Central memory CD8-positive, alpha-beta T cell (primary cell): ENCODE measurements around the gene ARID5B.
A peak's percentile ranks its signal among the peaks of the same experiment; 100 is the strongest.

Experiments used
- ATAC-seq: fragments of 150-1000 bp; cut with Tn5 transposase; replicated peaks from 2 replicates; pipeline ENCODE4 v1.10.0; 2022; ENCODE audit warnings: mild to moderate bottlenecking, moderate FRiP score, moderate number of reproducible peaks; ENCODE audit not compliant: poor library complexity, severe bottlenecking; ENCODE audit errors: extremely low read depth
- DNase-seq, 2 donors: peaks; one replicate each; pipeline ENCODE4 v3.0.0; 2021; ENCODE audit warnings: low spot score in 2 of 2
- H3K27ac Mint-ChIP-seq: one replicate; pipeline ENCODE4 v1.8.0; 2022; ENCODE audit warnings: low read depth, mild to moderate bottlenecking, moderate library complexity, mixed read lengths
- H3K27me3 Mint-ChIP-seq: one replicate; pipeline ENCODE4 v1.8.0; 2022; ENCODE audit warnings: mixed read lengths
- H3K36me3 Mint-ChIP-seq: one replicate; pipeline ENCODE4 v1.8.0; 2022; ENCODE audit warnings: mild to moderate bottlenecking, moderate library complexity, mixed read lengths; ENCODE audit not compliant: insufficient read depth
- H3K4me1 Mint-ChIP-seq: one replicate; pipeline ENCODE4 v1.8.0; 2022; ENCODE audit warnings: mixed read lengths
- H3K4me3 Mint-ChIP-seq: one replicate; pipeline ENCODE4 v1.8.0; 2022; ENCODE audit warnings: mild to moderate bottlenecking, moderate library complexity, mixed read lengths
- H3K9me3 Mint-ChIP-seq: one replicate; pipeline ENCODE4 v1.8.0; 2022; ENCODE audit warnings: mixed read lengths

The ARID5B gene

DNA sequence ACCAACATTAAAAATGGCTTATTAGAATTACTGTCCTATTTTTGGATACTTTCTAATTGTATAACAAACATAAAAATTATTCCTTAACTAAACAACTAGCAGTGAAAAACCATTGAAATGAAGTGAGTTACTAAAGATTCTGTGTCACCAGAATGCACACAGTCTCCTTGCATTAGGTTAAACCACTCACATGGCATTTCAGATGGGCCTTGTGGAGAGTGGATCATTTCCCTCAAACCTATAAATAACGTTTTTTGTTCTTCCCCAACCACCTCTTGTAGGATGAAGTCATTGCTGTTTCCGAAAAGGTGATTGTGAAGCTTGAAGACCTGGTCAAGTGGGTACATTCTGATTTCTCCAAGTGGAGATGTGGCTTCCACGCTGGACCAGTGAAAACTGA lies 38.4 kb downstream of the ARID5B start:
- peaks cover 59% of the 10 kb centered on the region for H3K4me1 Mint-ChIP-seq
- H3K27me3 Mint-ChIP-seq, result no peaks in the 10 kb centered on the region
- peaks cover 15% of the 10 kb centered on the region for H3K36me3 Mint-ChIP-seq
- no peak overlapping the region for H3K4me3 Mint-ChIP-seq
- DNase-seq, result no peak
- no peak overlapping the region for H3K27ac Mint-ChIP-seq
- ATAC-seq, result no peak
- no peaks in the 10 kb centered on the region for H3K9me3 Mint-ChIP-seq

DNA sequence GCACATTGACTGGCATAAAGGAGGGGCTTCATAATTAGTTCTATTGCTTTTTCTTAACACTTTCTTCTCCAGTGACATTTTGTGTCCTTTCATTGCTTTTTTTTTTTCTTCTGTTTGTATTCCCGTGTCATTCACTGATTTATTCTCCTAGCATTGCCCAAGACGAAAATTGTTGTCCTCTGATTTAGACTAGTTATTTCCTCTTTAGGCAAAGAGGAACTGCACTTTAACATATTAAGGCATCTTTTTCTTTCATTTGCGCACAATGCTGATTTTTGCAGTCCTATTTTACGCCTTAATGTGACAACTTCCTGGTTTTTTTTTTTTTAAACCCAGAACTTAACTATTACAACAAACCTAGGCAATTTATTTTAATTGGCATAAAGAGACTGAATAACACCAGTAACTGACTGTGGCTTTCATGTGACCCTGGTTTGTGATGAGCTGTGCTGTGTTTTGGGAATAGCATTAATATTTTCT lies 39.7 kb downstream of the ARID5B start:
- Mint-ChIP-seq H3K27me3 (no peaks in the 10 kb centered on the region), H3K9me3 (no peaks in the 10 kb centered on the region), H3K4me3 (peak overlapping the region; percentile 65), H3K4me1 (peaks cover 61% of the 10 kb centered on the region), H3K27ac (peak overlapping the region; percentile 89), H3K36me3 (peaks cover 15% of the 10 kb centered on the region)
- no peak for DNase-seq
- ATAC-seq, result no peak

DNA sequence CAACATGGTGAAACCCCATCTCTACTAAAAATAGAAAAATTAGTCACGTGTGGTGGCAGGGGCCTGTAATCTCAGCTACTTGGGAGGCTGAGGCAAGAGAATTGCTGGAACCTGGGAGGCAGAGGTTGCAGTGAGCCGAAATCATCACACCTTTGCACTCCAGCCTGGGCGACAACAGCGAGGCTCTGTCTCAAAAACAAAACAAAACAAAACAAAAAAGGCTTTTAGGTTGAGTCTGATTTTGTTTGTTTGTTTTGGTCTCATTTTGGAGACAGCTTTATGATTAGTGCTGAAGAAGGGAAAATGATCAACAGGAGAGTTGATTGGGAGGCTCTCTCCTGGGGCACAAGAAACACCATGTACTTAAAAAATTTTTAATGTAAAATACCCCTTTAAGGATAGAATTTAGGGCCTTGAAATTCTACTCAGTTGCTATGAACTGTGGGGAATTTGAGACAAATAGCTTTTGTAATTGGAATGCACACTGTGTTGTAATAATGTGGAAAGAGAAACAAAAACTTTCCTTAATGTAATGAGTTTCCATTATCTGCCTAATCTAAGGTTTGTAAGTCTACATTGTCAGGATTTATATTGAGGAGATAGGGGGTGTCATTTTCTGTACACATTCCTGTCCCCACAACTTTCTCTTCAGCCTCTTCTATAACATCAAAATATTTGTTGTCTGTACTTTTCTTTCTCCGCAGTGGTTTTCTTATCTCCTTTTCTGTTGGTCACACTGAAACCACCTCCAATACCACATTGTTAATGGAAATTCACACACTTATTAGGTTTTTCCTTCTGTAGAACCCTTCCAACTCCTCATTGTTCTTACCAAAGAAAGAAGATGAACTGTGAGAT lies 41.3 kb downstream of the ARID5B start:
- DNase-seq (no peak), ATAC-seq (peak; percentile 52)
- peak overlapping the region; percentile 89 for H3K27ac Mint-ChIP-seq
- H3K27me3 Mint-ChIP-seq, result no peaks in the 10 kb centered on the region
- peak overlapping the region; percentile 65 for H3K4me3 Mint-ChIP-seq
- H3K36me3 Mint-ChIP-seq, result peaks cover 19% of the 10 kb centered on the region
- H3K9me3 Mint-ChIP-seq, result no peaks in the 10 kb centered on the region
- H3K4me1 Mint-ChIP-seq, result peaks cover 51% of the 10 kb centered on the region

DNA sequence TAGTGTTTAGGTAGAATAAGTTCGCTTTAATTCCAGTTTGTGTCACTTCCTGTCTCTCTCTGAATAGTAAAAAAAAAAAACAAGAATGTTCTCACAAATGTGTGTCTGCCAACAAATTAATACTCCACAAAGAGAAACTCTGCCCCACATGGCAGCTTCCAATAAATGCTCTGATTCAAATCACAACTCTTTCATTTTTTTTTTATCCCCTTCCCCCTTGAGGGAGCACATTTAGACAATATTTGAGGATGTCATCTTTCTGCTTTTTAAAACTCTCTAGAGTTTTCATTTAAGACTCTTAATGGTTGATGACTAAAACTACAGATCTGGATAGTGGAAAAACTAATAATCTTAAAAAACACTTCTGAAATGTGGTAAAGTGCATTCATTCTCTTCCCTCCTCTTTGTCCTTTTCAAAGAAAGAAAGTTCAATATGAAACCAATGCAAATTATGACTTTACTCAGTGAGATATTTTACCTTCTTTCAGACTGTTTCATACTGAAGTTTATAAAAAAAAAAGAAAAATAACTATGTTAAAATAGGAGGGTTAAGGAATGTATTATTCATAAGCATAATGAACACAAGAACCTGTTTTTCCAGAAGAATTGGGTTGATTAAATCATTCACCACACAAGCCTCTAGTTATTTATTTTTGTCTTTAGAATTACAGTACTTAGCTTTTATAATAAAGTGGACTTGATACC lies 42.3 kb downstream of the ARID5B start:
- peak overlapping the region; percentile 65 for H3K4me3 Mint-ChIP-seq
- peaks cover 22% of the 10 kb centered on the region for H3K36me3 Mint-ChIP-seq
- DNase-seq (no peak), ATAC-seq (peak; percentile 53)
- no peaks in the 10 kb centered on the region for H3K9me3 Mint-ChIP-seq
- no peaks in the 10 kb centered on the region for H3K27me3 Mint-ChIP-seq
- peaks cover 41% of the 10 kb centered on the region for H3K4me1 Mint-ChIP-seq
- peak overlapping the region; percentile 89 for H3K27ac Mint-ChIP-seq

DNA sequence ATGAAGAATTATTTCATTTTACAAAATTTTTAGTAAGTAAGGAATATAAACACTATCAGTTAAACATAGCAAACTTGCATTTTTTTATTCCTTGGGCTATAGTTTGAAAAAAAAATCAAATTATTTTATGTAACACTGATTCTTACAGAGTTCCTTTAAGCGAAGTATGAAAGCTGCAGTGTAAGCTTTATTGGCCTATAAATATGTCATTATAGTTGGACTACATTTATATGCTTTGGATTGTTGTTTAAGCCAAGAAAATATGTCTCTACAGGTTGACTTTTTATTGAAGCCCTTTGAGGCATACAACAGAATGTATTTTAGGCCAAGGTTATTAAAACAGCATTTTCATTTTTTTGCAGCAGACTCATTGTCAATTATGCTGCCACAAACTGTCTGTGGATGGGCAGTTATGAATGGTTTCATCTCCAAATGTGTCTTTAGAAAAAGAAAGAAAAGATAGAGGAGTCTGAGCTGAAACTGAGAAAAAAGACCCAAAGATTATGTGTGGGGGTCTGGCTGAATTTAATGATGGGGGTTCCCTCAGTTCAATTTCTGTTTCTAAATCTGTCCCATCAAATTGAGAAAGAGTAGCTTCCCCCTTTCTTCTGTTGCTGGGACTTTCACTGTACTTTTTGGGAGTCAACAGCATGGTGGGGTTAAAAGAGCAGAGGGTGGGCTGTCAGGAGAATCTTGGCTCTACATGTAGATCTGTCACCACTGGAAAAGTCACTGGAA lies 43.1 kb downstream of the ARID5B start:
- Mint-ChIP-seq H3K9me3 (no peaks in the 10 kb centered on the region), H3K27ac (no peak overlapping the region), H3K4me1 (peaks cover 33% of the 10 kb centered on the region), H3K27me3 (no peaks in the 10 kb centered on the region), H3K36me3 (peaks cover 24% of the 10 kb centered on the region), H3K4me3 (no peak overlapping the region)
- DNase-seq (no peak), ATAC-seq (no peak)

DNA sequence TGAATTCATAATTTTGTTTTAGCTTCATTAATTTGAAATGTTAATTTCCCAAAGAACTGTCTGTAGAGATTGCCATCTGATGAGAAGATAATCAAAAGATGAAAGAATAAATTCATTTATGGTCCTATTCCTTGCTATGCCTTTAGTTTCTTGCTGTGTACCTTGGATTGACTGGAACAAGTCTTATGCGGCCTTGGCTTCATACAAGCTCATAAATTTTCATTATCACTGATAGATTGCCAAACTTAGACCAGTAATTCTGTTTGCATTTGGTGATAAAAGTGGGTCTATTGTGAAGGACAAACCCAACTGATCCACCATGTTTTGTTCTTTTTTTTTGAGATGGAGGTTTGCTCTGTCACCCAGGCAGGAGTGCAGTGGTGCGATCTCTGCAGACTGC lies 48.2 kb downstream of the ARID5B start:
- H3K27me3 Mint-ChIP-seq, result no peaks in the 10 kb centered on the region
- no peaks in the 10 kb centered on the region for H3K9me3 Mint-ChIP-seq
- no peak overlapping the region for H3K27ac Mint-ChIP-seq
- no peak for ATAC-seq
- H3K4me1 Mint-ChIP-seq, result peaks cover 20% of the 10 kb centered on the region
- no peak overlapping the region for H3K4me3 Mint-ChIP-seq
- no peak for DNase-seq
- peaks cover 15% of the 10 kb centered on the region for H3K36me3 Mint-ChIP-seq

DNA sequence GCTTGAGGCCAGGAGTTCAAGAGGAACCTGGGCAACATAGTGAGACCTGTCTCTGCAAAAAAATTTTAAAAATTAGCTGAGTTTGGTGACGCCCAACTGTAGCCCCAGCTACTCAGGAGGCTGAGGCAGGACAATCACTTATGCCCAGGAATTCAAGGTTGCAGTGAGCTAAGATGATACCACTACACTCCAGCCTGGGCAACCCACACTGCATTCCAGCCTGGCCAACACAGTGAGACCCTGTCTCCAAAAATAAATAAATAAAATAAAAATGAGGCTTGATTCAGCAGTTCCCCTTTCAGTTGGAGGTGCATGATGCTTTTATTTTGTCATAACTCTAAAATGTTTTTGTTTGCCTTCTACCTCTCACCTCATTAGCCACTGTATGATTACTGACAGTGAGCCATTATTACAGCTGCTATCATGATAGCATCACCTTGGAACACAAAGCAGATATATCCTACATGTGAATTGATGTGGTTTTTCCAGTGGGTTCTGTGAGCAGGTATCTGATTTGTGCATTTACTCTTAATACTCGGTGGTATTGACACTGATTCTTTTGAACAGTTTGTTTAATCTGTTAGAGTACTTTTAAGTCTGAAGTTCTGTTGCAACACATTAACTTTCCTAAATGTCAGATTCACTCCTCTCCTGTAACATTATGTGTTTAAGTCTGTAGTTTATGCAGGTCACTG lies 49.1 kb downstream of the ARID5B start:
- H3K27ac Mint-ChIP-seq, result no peak overlapping the region
- DNase-seq, result no peak
- peaks cover 15% of the 10 kb centered on the region for H3K36me3 Mint-ChIP-seq
- peaks cover 16% of the 10 kb centered on the region for H3K4me1 Mint-ChIP-seq
- no peak for ATAC-seq
- H3K9me3 Mint-ChIP-seq, result no peaks in the 10 kb centered on the region
- no peak overlapping the region for H3K4me3 Mint-ChIP-seq
- H3K27me3 Mint-ChIP-seq, result no peaks in the 10 kb centered on the region

DNA sequence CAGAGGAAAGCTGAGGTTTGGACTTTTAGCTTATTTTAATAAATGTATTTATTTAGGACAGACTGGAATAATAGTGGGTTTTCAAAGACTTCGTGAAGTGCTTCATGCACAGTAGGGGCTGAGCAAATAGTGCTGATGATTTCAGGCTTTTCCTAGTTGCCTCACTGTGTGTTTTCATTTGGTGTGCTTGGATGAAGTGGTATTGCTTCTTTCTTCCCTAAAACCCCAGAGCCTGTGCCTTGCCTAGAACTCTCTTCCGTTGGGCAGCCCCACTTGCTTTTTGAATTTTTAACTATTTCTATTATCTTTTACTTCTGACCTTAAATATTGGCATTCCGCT lies 49.6 kb downstream of the ARID5B start:
- no peaks in the 10 kb centered on the region for H3K9me3 Mint-ChIP-seq
- DNase-seq, result no peak
- ATAC-seq, result no peak
- H3K4me3 Mint-ChIP-seq, result no peak overlapping the region
- peaks cover 15% of the 10 kb centered on the region for H3K36me3 Mint-ChIP-seq
- no peak overlapping the region for H3K27ac Mint-ChIP-seq
- H3K27me3 Mint-ChIP-seq, result no peaks in the 10 kb centered on the region
- H3K4me1 Mint-ChIP-seq, result peaks cover 16% of the 10 kb centered on the region

DNA sequence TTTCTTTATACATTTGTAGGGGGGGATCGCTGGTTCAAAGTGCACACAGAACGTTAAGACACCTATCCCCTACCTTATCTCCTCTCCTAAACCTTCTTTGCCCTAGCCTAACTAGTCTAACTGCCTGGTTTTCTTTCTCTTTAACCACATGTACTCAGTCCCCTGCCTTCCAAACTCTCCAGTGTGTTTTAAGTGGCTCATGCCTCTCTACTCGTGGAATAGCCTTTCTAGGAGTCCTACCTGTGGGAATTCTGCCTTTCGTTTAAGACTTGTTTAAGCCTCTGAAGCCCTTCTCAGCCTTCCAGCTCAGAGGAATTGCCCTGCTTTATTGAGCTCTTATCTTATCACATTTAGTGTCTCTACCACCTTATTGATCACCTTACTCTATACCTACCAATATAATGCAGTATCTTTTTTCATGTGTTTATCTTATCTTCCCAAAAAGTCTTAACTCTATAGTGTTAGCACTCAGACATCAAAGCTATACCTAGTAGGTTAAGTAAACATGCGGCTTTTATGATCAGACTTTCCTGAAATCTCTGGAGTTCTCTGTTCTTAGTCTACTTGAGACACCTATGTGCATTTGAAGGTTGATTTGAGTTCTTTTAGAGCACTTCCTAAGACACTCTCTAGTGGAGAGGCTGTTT lies 50.7 kb downstream of the ARID5B start:
- ATAC-seq (no peak), DNase-seq (no peak)
- no peaks in the 10 kb centered on the region for H3K27me3 Mint-ChIP-seq
- H3K4me1 Mint-ChIP-seq, result peaks cover 25% of the 10 kb centered on the region
- no peak overlapping the region for H3K27ac Mint-ChIP-seq
- no peak overlapping the region for H3K4me3 Mint-ChIP-seq
- H3K36me3 Mint-ChIP-seq, result peaks cover 12% of the 10 kb centered on the region
- no peaks in the 10 kb centered on the region for H3K9me3 Mint-ChIP-seq

DNA sequence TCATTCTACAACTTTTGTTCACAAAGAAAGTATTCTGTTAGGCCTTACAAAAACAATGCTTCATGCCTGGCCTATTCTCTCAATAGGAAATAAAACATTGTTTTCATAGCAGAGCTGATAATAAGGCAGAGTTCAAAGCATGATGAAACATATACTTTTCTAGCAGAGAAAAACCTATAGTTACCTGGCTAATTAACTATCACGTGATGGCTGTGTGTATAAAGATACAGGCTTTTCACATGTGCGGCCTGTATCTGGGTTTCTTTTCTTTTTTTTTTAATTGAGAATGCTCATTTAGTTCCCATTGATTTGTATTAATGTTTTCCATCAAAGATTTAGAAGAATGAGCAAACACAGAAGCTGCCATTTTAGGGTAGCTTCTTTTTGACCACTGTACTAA lies 51.7 kb downstream of the ARID5B start:
- Mint-ChIP-seq H3K9me3 (no peaks in the 10 kb centered on the region), H3K27ac (no peak overlapping the region)

DNA sequence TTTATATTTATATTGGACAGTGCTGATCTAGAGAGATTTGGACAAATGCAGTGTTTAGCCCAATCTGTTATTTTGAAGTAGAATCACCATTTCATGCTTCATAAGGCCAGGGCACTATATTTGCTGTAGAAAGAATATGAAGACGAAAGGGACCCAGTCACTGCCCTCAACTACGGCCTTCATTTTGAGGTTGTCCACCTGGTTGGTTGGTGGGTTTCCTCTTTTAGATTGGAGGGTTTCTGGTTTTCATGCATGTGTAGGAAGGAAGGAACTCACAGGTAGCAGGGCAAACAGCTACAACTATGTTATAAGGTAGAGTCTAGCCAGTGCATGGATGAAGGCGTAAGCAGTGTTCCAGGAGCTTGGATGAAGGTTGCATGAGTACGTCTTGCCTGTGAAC lies 56.3 kb downstream of the ARID5B start:
- Mint-ChIP-seq H3K27ac (no peak overlapping the region), H3K4me1 (peaks cover 40% of the 10 kb centered on the region), H3K36me3 (no peaks in the 10 kb centered on the region), H3K27me3 (no peaks in the 10 kb centered on the region), H3K4me3 (no peak overlapping the region), H3K9me3 (no peaks in the 10 kb centered on the region)
- DNase-seq, result no peak
- ATAC-seq, result no peak

More for the DNA sequence above, 51.7 kb downstream of the ARID5B start:
- peaks cover 25% of the 10 kb centered on the region for H3K4me1 Mint-ChIP-seq
- H3K4me3 Mint-ChIP-seq, result no peak overlapping the region
- peaks cover 11% of the 10 kb centered on the region for H3K36me3 Mint-ChIP-seq
- no peak for DNase-seq
- no peaks in the 10 kb centered on the region for H3K27me3 Mint-ChIP-seq
- no peak for ATAC-seq

DNA sequence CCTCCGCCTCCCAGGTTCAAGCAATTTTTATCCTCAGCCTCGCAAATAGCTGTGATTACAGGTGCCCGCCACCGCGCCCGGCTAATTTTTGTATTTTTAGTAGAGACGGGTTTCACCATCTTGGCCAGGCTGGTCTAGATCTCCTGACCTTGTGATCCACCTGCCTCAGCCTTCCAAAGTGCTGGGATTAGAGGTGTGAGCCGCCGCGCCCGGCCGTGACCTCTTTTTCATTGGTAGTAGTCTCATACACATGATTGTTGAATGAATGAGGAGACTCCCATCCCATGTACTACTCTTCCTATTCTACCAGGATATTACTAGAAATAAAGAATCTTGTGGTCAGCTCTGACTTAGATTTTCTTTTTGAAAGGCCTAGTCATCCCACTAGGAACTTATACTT lies 56.8 kb downstream of the ARID5B start:
- ATAC-seq (no peak), DNase-seq (no peak)
- no peaks in the 10 kb centered on the region for H3K9me3 Mint-ChIP-seq
- H3K27me3 Mint-ChIP-seq, result no peaks in the 10 kb centered on the region
- H3K4me3 Mint-ChIP-seq, result no peak overlapping the region
- H3K36me3 Mint-ChIP-seq, result no peaks in the 10 kb centered on the region
- no peak overlapping the region for H3K27ac Mint-ChIP-seq
- H3K4me1 Mint-ChIP-seq, result peaks cover 45% of the 10 kb centered on the region
